ENCODE data around the gene EIF4G2.
A peak's percentile ranks its signal among the peaks of the same experiment; 100 is the strongest.

EIF4G2 gene

DNA sequence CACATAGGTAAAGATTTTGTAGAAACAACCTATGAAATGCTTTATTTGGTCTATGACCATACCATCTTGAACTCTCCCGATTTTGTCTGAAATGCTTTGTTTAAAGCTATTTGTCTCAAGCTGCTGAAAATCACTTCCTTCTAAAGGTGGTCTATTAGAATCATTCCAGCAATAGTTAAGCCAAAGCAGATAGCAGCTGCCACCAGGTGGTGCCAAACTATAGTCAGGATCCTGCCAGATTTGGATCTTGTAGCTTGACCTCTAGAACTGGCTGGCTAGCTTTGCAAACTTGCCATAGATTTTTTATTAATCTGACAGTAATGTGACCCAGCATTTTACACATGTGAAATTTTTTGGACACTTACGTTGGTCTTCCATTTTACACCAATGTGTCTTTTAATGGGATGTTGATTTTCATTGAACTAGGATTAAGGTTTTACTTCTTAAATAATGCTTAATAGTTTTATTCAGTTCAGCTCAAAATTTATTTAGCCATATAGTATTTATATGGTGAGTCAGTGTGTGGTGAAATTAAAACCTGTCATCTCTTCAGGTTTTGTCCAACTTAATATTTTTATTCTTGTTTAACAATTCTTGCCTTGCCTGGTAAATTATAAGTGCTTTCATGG, 38.0 kb downstream of the EIF4G2 start:
- Histone ChIP-seq H3K4me3 (ENCODE audit: low read depth, low read length) (no peak overlapping the region), H3K36me3 (ENCODE audit: control insufficient read depth in 2 of 2, insufficient read depth in 1 of 2, low read length in 2 of 2) (peaks cover 0 to 13% of the 10 kb centered on the region in 2 experiments; a peak in 2 of 3 replicates)
- POLR2A ChIA-PET = interaction anchor here (0.6 to 1.5 kb wide), 4 partner anchors 20 to 163 kb away, joined by 3 to 14 read pairs (median 3); partner anchors contain the start of genes CTR9 and EIF4G2

DNA sequence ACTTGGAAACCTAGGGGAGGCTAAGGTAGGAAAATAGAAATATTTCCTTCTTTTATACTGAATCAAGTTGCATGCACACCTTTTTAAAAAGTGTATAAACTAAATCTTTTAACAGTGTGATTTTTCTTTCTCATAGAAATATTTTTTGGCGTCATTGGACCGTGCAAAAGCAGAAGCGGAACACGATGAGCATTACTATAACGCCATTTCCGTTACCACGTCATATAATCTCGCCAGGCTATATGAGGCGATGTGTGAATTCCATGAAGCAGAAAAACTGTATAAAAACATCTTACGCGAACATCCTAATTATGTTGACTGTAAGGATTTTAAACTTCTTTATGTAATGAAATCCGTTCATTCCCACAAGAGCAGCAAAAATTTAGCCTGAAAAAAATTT, 44.3 kb downstream of the EIF4G2 start:
- Histone ChIP-seq H3K27ac (ENCODE audit: extremely low read depth, low read depth, low read length) (no peak overlapping the region), H3K4me1 (ENCODE audit: control insufficient read depth, insufficient read depth, low read length) (no peaks in the 10 kb centered on the region), H3K36me3 (ENCODE audit: control insufficient read depth in 2 of 2, insufficient read depth in 1 of 2, low read length in 2 of 2) (peaks cover 12 to 55% of the 10 kb centered on the region in 2 experiments), H3K9me3 (ENCODE audit: control insufficient read depth, insufficient read depth, low read depth, low read length) (no peaks in the 10 kb centered on the region), H3K4me3 (ENCODE audit: low read depth, low read length) (no peak overlapping the region)
- POLR2A ChIA-PET = interaction anchor here (1.5 to 1.6 kb wide), 2 partner anchors 13 to 44 kb away, joined by 4 to 6 read pairs; partner anchors contain the start of genes CTR9 and EIF4G2
- CTCF ChIA-PET = interaction anchor here (1.4 kb wide), 1 partner anchor 28 kb away, joined by 4 read pairs; no protein-coding TSS in a partner anchor
- no peak for TF ChIP-seq ZFP41 (tag by site-specific recombination; IDR thresholded peaks at IDR 0.05; ENCODE audit: borderline replicate concordance)
- no peak for TF ChIP-seq GLIS2 (tag by site-specific recombination; IDR thresholded peaks at IDR 0.05)
- no peak for TF ChIP-seq BCL11B (tag by site-specific recombination; IDR thresholded peaks at IDR 0.05; ENCODE audit: low read depth)
- no peak for TF ChIP-seq IKZF3 (tag by site-specific recombination; IDR thresholded peaks at IDR 0.05)
- no peak for TF ChIP-seq ZNF155 (tag by site-specific recombination; IDR thresholded peaks at IDR 0.05)
- no peak for TF ChIP-seq YY2 (tag by site-specific recombination; IDR thresholded peaks at IDR 0.05)
- no peak for TF ChIP-seq SP3 (tag by site-specific recombination; IDR thresholded peaks at IDR 0.05)
- TF ChIP-seq TCF7L2 (IDR thresholded peaks at IDR 0.05; ENCODE audit: borderline replicate concordance, low read depth, low read length) = no peak
- TF ChIP-seq ZNF214 (tag by site-specific recombination; IDR thresholded peaks at IDR 0.05; ENCODE audit: borderline replicate concordance) = no peak
- TF ChIP-seq ZNF37A (tag by site-specific recombination; IDR thresholded peaks at IDR 0.05) = no peak

More for the DNA sequence above, 38.0 kb downstream of the EIF4G2 start:
- CTCF ChIA-PET = interaction anchor here (0.6 to 4.0 kb wide), 39 partner anchors 8 to 1041 kb away, joined by 3 to 54 read pairs (median 4); partner anchors contain the start of gene CTR9
- H3K4me1 ChIP-seq (ENCODE audit: control insufficient read depth, insufficient read depth, low read length) = no peaks in the 10 kb centered on the region
- TF ChIP-seq SETDB1 (IDR thresholded peaks at IDR 0.05; ENCODE audit: insufficient read length, low read length) = no peak
- TF ChIP-seq, protein P1, sequence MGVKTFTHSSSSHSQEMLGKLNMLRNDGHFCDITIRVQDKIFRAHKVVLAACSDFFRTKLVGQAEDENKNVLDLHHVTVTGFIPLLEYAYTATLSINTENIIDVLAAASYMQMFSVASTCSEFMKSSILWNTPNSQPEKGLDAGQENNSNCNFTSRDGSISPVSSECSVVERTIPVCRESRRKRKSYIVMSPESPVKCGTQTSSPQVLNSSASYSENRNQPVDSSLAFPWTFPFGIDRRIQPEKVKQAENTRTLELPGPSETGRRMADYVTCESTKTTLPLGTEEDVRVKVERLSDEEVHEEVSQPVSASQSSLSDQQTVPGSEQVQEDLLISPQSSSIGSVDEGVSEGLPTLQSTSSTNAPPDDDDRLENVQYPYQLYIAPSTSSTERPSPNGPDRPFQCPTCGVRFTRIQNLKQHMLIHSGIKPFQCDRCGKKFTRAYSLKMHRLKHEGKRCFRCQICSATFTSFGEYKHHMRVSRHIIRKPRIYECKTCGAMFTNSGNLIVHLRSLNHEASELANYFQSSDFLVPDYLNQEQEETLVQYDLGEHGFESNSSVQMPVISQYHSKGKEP (tag by site-specific recombination; IDR thresholded peaks at IDR 0.05) = no peak
- TF ChIP-seq ZNF654 (tag by site-specific recombination; IDR thresholded peaks at IDR 0.05; ENCODE audit: low read depth) = peak; percentile 36
- no peak for TF ChIP-seq ZNF768 (tag by site-specific recombination; IDR thresholded peaks at IDR 0.05)
- no peak for TF ChIP-seq ZNF670 (tag by site-specific recombination; IDR thresholded peaks at IDR 0.05; ENCODE audit: low read depth)
- no peaks in the 10 kb centered on the region for H3K9me3 ChIP-seq (ENCODE audit: control insufficient read depth, insufficient read depth, low read depth, low read length)
- H3K27ac ChIP-seq (ENCODE audit: extremely low read depth, low read depth, low read length) = no peak overlapping the region

GRCh38 chr11:10763766-10764165, 45.0 kb downstream of the EIF4G2 start:
- TF ChIP-seq ZNF211 (tag by site-specific recombination; IDR thresholded peaks at IDR 0.05; ENCODE audit: low read depth) = no peak
- TF ChIP-seq ZNF76 (tag by site-specific recombination; IDR thresholded peaks at IDR 0.05; ENCODE audit: borderline replicate concordance, low read depth) = no peak
- TF ChIP-seq ZNF785 (tag by site-specific recombination; IDR thresholded peaks at IDR 0.05) = no peak
- H3K9me3 ChIP-seq (ENCODE audit: control insufficient read depth, insufficient read depth, low read depth, low read length) = no peaks in the 10 kb centered on the region

More at GRCh38 chr11:10763766-10764165, 45.0 kb downstream of the EIF4G2 start:
- Histone ChIP-seq H3K4me3 (ENCODE audit: low read depth, low read length) (no peak overlapping the region), H3K4me1 (ENCODE audit: control insufficient read depth, insufficient read depth, low read length) (no peaks in the 10 kb centered on the region), H3K36me3 (ENCODE audit: control insufficient read depth in 2 of 2, insufficient read depth in 1 of 2, low read length in 2 of 2) (peaks cover 9 to 62% of the 10 kb centered on the region in 2 experiments), H3K27ac (ENCODE audit: extremely low read depth, low read depth, low read length) (no peak overlapping the region)
- ChIA-PET CTCF (interaction anchor here (0.6 to 1.4 kb wide), 3 partner anchors 29 to 783 kb away, joined by 3 to 4 read pairs (median 3); no protein-coding TSS in a partner anchor), POLR2A (interaction anchor here (1.5 to 1.6 kb wide), 2 partner anchors 13 to 45 kb away, joined by 4 to 6 read pairs; partner anchors contain the start of genes CTR9 and EIF4G2)

Data from HEK293 (cell line).